ENCODE data around the gene DUSP15.

DNA sequence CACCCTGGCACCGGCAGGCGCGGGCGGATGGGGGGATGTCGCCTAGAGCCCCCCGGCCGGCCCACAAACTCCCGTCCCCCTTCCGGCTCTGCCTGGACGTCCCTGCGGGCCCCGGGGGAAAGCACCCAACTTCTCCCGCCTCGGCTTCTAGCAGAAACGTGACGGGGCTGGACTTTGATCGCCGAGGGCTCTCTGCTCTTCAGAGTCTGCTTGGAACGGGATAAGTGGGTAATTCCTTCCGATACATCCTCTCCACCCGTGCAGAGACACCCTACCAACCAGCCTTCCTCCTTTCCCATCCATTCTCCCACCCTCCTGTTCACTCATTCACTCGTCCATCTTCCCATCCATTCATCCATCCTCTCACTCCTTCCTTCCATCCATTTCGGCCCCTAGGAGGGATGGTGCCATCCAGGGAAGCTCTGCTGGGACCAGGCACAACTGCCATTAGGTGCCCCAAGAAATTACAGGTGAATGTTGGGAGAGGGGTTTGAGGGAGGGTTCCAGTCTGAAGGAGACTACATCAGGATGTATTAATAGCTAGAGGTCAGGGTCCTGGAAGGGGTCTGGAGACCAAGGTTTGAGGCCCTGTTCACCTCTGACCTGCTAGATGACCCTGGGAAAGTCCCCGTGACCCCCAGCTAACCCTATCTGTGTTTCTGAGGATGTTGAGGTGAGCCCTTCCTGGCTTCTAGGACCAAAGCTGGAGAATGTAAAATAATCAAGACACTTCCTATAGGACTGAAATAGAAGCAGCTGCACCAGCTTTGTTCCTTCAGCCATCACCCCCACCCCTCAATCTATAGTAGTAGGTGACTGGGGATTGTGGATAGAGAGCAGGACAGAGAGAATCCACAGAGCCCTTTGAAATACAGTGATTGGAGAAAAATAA is 645 bp upstream of the DUSP15 start:
- TF ChIP-seq, protein P1, sequence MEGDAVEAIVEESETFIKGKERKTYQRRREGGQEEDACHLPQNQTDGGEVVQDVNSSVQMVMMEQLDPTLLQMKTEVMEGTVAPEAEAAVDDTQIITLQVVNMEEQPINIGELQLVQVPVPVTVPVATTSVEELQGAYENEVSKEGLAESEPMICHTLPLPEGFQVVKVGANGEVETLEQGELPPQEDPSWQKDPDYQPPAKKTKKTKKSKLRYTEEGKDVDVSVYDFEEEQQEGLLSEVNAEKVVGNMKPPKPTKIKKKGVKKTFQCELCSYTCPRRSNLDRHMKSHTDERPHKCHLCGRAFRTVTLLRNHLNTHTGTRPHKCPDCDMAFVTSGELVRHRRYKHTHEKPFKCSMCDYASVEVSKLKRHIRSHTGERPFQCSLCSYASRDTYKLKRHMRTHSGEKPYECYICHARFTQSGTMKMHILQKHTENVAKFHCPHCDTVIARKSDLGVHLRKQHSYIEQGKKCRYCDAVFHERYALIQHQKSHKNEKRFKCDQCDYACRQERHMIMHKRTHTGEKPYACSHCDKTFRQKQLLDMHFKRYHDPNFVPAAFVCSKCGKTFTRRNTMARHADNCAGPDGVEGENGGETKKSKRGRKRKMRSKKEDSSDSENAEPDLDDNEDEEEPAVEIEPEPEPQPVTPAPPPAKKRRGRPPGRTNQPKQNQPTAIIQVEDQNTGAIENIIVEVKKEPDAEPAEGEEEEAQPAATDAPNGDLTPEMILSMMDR (IDR thresholded peaks at IDR 0.05; ENCODE audit: low read depth, low read length, missing input control): no peak
- TF ChIP-seq, protein P2, sequence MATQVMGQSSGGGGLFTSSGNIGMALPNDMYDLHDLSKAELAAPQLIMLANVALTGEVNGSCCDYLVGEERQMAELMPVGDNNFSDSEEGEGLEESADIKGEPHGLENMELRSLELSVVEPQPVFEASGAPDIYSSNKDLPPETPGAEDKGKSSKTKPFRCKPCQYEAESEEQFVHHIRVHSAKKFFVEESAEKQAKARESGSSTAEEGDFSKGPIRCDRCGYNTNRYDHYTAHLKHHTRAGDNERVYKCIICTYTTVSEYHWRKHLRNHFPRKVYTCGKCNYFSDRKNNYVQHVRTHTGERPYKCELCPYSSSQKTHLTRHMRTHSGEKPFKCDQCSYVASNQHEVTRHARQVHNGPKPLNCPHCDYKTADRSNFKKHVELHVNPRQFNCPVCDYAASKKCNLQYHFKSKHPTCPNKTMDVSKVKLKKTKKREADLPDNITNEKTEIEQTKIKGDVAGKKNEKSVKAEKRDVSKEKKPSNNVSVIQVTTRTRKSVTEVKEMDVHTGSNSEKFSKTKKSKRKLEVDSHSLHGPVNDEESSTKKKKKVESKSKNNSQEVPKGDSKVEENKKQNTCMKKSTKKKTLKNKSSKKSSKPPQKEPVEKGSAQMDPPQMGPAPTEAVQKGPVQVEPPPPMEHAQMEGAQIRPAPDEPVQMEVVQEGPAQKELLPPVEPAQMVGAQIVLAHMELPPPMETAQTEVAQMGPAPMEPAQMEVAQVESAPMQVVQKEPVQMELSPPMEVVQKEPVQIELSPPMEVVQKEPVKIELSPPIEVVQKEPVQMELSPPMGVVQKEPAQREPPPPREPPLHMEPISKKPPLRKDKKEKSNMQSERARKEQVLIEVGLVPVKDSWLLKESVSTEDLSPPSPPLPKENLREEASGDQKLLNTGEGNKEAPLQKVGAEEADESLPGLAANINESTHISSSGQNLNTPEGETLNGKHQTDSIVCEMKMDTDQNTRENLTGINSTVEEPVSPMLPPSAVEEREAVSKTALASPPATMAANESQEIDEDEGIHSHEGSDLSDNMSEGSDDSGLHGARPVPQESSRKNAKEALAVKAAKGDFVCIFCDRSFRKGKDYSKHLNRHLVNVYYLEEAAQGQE (IDR thresholded peaks at IDR 0.05): no peak
- TF ChIP-seq FOXA1 (IDR thresholded peaks at IDR 0.05) (no peak), JUND (IDR thresholded peaks at IDR 0.05) (no peak), HNF4G (IDR thresholded peaks at IDR 0.05) (no peak), RAD21 (IDR thresholded peaks at IDR 0.05) (no peak), FOXA2 (IDR thresholded peaks at IDR 0.05) (no peak), TAF1 (conservative IDR thresholded peaks at IDR 0.05) (no peak), YY1 (IDR thresholded peaks at IDR 0.05) (no peak)
- TF ChIP-seq, protein P3, sequence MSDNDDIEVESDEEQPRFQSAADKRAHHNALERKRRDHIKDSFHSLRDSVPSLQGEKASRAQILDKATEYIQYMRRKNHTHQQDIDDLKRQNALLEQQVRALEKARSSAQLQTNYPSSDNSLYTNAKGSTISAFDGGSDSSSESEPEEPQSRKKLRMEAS (IDR thresholded peaks at IDR 0.05): no peak
